GM23338 (cell line): ENCODE results near the gene RRP7A. TPM values are rescaled to one million over a fixed set of nuclear protein-coding genes. Genes with fewer than 3 reads are reported as not detected.
"Not testable (repeated sequence)": the region's sequence is repeated elsewhere in the genome, so short reads cannot be mapped to it uniquely, and the experiment has no call there.

Source experiments
- ATAC-seq: fragments of 200-7000 bp; cut with Tn5 transposase; 3 replicates; pipeline ENCODE4 v1.9.1; 2020
- DNase-seq: peaks from one replicate; pipeline ENCODE4 v3.0.0-alpha.2; 2015; ENCODE audit warnings: low spot score
- H2AFZ ChIP-seq: fragments of 200-600 bp; sonication (generic); 2 replicates; pipeline ENCODE4 v1.8.0; 2016; ENCODE audit warnings: antibody characterized with exemption, mild to moderate bottlenecking, moderate library complexity
- H3F3A ChIP-seq: fragments of 200-600 bp; sonication (generic); replicated peaks from 2 replicates; pipeline ENCODE4 v1.8.0; 2017; ENCODE audit warnings: antibody characterized with exemption, mixed run types, low read depth
- H3K27ac ChIP-seq: fragments of 200-600 bp; sonication (generic); 2 replicates; pipeline ENCODE4 v1.6.1; 2016; ENCODE audit warnings: low read depth
- H3K27me3 ChIP-seq: fragments of 200-600 bp; sonication (generic); 2 replicates; pipeline ENCODE4 v1.8.0; 2016; ENCODE audit warnings: mild to moderate bottlenecking, mixed run types, moderate library complexity; ENCODE audit not compliant: insufficient read depth
- H3K36me3 ChIP-seq: fragments of 200-600 bp; sonication (generic); 2 replicates; pipeline ENCODE4 v1.8.0; 2016; ENCODE audit warnings: mild to moderate bottlenecking; ENCODE audit not compliant: insufficient read depth
- H3K4me1 ChIP-seq: fragments of 200-600 bp; sonication (generic); 2 replicates; pipeline ENCODE4 v1.8.0; 2016; ENCODE audit warnings: mild to moderate bottlenecking, moderate library complexity; ENCODE audit not compliant: insufficient read depth
- H3K4me2 ChIP-seq: fragments of 200-600 bp; sonication (generic); 2 replicates; pipeline ENCODE4 v1.7.1; 2017; ENCODE audit warnings: mixed run types
- H3K4me3 ChIP-seq: fragments of 200-600 bp; sonication (generic); 2 replicates; pipeline ENCODE4 v1.6.1; 2016; ENCODE audit warnings: mixed run types
- H3K79me2 ChIP-seq: fragments of 200-600 bp; sonication (generic); replicated peaks from 2 replicates; pipeline ENCODE4 v1.8.0; 2017; ENCODE audit warnings: mild to moderate bottlenecking; ENCODE audit not compliant: insufficient read depth
- H3K9me2 ChIP-seq: fragments of 200-600 bp; sonication (generic); 2 replicates; pipeline ENCODE4 v1.8.0; 2017; ENCODE audit not compliant: insufficient read depth
- H4K20me1 ChIP-seq: fragments of 200-600 bp; sonication (generic); replicated peaks from 2 replicates; pipeline ENCODE4 v1.8.0; 2017; ENCODE audit warnings: mild to moderate bottlenecking; ENCODE audit not compliant: insufficient read depth
- H3K27ac Mint-ChIP-seq: 2 replicates; pipeline ENCODE4 v1.8.0; 2020; ENCODE audit warnings: inconsistent platforms, mild to moderate bottlenecking, moderate library complexity, mixed read lengths
- H3K27me3 Mint-ChIP-seq: 3 replicates; pipeline ENCODE4 v1.8.0; 2022; ENCODE audit warnings: low read depth, mild to moderate bottlenecking, moderate library complexity, mixed read lengths, inconsistent platforms; ENCODE audit not compliant: insufficient read depth, poor library complexity
- H3K36me3 Mint-ChIP-seq: 3 replicates; pipeline ENCODE4 v1.8.0; 2021; ENCODE audit warnings: low read depth, mild to moderate bottlenecking, inconsistent platforms, moderate library complexity, mixed read lengths
- H3K4me1 Mint-ChIP-seq: 3 replicates; pipeline ENCODE4 v1.8.0; 2020; ENCODE audit warnings: mild to moderate bottlenecking, inconsistent platforms, mixed read lengths
- H3K4me3 Mint-ChIP-seq: 3 replicates; pipeline ENCODE4 v1.8.0; 2021; ENCODE audit warnings: moderate library complexity, mild to moderate bottlenecking, inconsistent platforms, mixed read lengths
- H3K9me3 Mint-ChIP-seq: 3 replicates; pipeline ENCODE4 v1.8.0; 2020; ENCODE audit warnings: moderate library complexity, mild to moderate bottlenecking, inconsistent platforms, mixed read lengths
- ETS1 ChIP-seq: IDR thresholded peaks from 2 replicates; pipeline ENCODE4 v1.6.1; 2016; ENCODE audit warnings: antibody characterized with exemption
- EZH2 ChIP-seq: fragments of 200-600 bp; sonication (generic); IDR thresholded peaks from one replicate; pipeline ENCODE4 v1.8.0; 2017; ENCODE audit warnings: antibody characterized with exemption, mild to moderate bottlenecking, low read depth; ENCODE audit not compliant: unreplicated experiment
- EZH2phosphoT487 ChIP-seq: fragments of 200-600 bp; sonication (generic); IDR thresholded peaks from one replicate; pipeline ENCODE4 v1.8.1; 2018; ENCODE audit warnings: antibody characterized with exemption; ENCODE audit not compliant: unreplicated experiment
- JUNB ChIP-seq: IDR thresholded peaks from one replicate; pipeline ENCODE4 v1.6.1; 2016; ENCODE audit warnings: antibody characterized with exemption; ENCODE audit not compliant: unreplicated experiment
- NANOG ChIP-seq: IDR thresholded peaks from 2 replicates; pipeline ENCODE4 v1.6.1; 2016; ENCODE audit warnings: antibody characterized with exemption, borderline replicate concordance
- POLR2AphosphoS5 ChIP-seq: IDR thresholded peaks from 2 replicates; pipeline ENCODE4 v1.6.1; 2016; ENCODE audit warnings: antibody characterized with exemption, low read depth
- REST ChIP-seq: IDR thresholded peaks from one replicate; pipeline ENCODE4 v1.6.1; 2018; ENCODE audit warnings: antibody characterized with exemption; ENCODE audit not compliant: unreplicated experiment
- ZNF331 ChIP-seq: fragments of 250-450 bp; sonication (Bioruptor Pico); IDR thresholded peaks from 2 replicates; pipeline ENCODE4 v1.5.0; 2020; ENCODE audit warnings: low read depth, mild to moderate bottlenecking, moderate library complexity
- polyA plus RNA-seq: library from polyadenylated mRNA; unstranded; fragments of >200 nt; fragmentation: Nextera tagmentation; extraction: Ambion mirVana; gene quantifications from 2 replicates; pipeline ENCODE4 v1.2.1, GENCODE V29; 2016
- total RNA-seq: library from RNA; depleted of rRNA; stranded (reverse); fragments of >200 nt; shearing (Covaris generic); gene quantifications from 2 replicates; pipeline ENCODE4 v1.2.3, GENCODE V29; 2014

RRP7A gene
- total and polyA plus RNA-seq, 2 experiments from 2014 or later, result 48.1 to 59.2 TPM

DNA sequence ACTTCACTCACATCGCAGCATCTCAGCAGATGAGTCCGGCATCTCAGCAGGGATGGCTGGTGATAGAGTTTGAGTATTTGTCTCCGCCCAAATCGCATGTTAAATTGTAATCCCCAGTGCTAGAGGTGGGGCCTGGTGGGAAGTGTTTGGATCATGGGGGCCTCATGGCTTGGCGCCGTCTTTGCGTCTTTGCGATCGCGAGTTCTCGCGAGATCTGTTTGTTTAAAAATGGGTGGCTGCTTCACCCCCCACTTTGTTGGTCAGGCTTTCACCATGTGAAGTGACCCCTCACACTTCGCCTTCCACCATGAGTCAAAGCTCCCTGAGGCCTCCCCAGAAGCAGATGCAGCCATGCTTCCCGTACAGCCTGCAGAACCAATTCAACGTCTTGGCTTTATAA lies 3.0 kb upstream of the RRP7A start (continued):
- no peak for TF ChIP-seq REST

GRCh38 chr22:42521228-42521546 lies 1.6 kb upstream of the RRP7A start:
- Histone ChIP-seq H3K4me3 (no peak overlapping the region), H3K27me3 (no peaks in the 10 kb centered on the region), H3K4me1 (peaks cover 11% of the 10 kb centered on the region), H3K9me2 (no peaks in the 10 kb centered on the region), H4K20me1 (peaks cover 8% of the 10 kb centered on the region), H3K79me2 (peaks cover 22% of the 10 kb centered on the region), H3K4me2 (no peak overlapping the region), H3K36me3 (peaks cover 7% of the 10 kb centered on the region; the same call in 1 of the 2 replicates), H3F3A (peaks cover 21% of the 10 kb centered on the region), H2AFZ (no peak overlapping the region), H3K27ac (no peak overlapping the region)
- Mint-ChIP-seq H3K36me3 (peaks cover 16% of the 10 kb centered on the region), H3K4me3 (no peak overlapping the region; the same call in 2 of the 3 replicates), H3K27me3 (peaks cover 22% of the 10 kb centered on the region), H3K9me3 (peaks cover 7% of the 10 kb centered on the region; the same call in 2 of the 3 replicates), H3K4me1 (peaks cover 10% of the 10 kb centered on the region), H3K27ac (no peak overlapping the region)
- no peak for ATAC-seq
- DNase-seq, result no peak
- TF ChIP-seq JUNB, result no peak
- no peak for TF ChIP-seq NANOG
- no peak for TF ChIP-seq REST
- no peak for TF ChIP-seq EZH2
- no peak for TF ChIP-seq EZH2phosphoT487
- TF ChIP-seq POLR2AphosphoS5, result no peak
- TF ChIP-seq ZNF331 (CRISPR knock-in tag), result no peak
- no peak for TF ChIP-seq ETS1

DNA sequence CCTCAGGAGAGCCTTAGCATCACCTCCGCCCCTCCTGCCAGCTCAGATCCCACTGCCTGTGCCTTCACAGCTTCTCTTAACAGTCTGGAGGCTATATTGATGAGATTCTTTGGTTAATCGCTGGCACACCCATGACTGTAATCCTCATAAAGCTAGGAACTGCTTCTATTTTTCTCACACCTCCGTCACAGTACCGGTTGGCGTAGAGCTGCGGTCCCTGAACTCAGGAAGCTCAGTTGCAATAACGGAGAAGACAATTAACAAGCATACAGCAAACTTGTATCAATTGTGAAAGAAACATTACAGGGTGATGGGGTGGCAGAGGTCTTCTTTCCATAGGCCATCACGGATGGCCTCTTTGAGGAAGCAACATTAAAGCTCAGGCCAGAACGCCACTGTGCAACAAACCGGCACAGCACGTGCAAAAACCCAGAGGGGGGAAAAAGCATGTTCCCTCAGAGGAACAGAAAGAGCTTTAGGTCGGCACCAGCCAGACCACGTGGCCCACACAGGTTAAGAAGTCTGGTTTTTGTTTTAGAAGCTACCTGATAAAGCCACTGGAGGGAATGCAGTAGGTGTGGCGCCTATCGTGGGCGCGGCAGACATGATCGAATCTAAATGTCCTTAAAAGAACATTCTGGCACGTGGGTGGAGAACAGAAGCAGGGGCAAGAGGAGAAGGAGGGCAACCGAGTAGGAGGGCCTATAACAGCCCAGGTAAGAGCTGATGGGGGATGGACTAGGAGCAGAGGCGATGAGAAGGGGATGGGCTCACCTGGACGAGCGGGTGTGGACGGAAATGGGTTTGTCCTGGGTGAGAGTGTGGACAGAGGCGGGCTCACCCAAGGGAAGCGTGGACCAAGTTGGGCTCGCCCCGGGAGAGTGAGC lies 715 bp downstream of the RRP7A start:
- not testable (repeated sequence) for H3K27me3 ChIP-seq, H4K20me1 ChIP-seq, H2AFZ ChIP-seq, H3K27ac ChIP-seq, H3K9me2 ChIP-seq, H3K9me3 Mint-ChIP-seq, H3K36me3 ChIP-seq, DNase-seq
- Histone ChIP-seq H3K79me2 (peaks cover 22% of the 10 kb centered on the region), H3K4me3 (peak overlapping the region; percentile 93), H3K4me2 (peak overlapping the region; percentile 94), H3F3A (peaks cover 21% of the 10 kb centered on the region), H3K4me1 (peaks cover 11% of the 10 kb centered on the region)
- Mint-ChIP-seq H3K4me3 (peak overlapping the region; percentile 99), H3K36me3 (peaks cover 31% of the 10 kb centered on the region), H3K27ac (peak overlapping the region; percentile 97), H3K27me3 (peaks cover 21% of the 10 kb centered on the region), H3K4me1 (peaks cover 14% of the 10 kb centered on the region)
- peak; percentile 64 for ATAC-seq

- not testable (repeated sequence) for H3K4me3 ChIP-seq, H4K20me1 ChIP-seq, DNase-seq, H2AFZ ChIP-seq, H3K9me2 ChIP-seq, H3K4me3 Mint-ChIP-seq, H3K27ac ChIP-seq, H3K27ac Mint-ChIP-seq, H3K9me3 Mint-ChIP-seq, H3K4me2 ChIP-seq, H3K27me3 ChIP-seq, ATAC-seq, H3K36me3 ChIP-seq
- Mint-ChIP-seq H3K27me3 (peaks cover 15% of the 10 kb centered on the region), H3K4me1 (peaks cover 22% of the 10 kb centered on the region), H3K36me3 (peaks cover 37% of the 10 kb centered on the region)
- Histone ChIP-seq H3K4me1 (peaks cover 16% of the 10 kb centered on the region), H3F3A (peaks cover 22% of the 10 kb centered on the region), H3K79me2 (peaks cover 22% of the 10 kb centered on the region)
These were observed 2.5 kb downstream of the RRP7A start for GRCh38 chr22:42517103-42517502.
